HepG2 (cell line): Measurements from ENCODE around the gene PREP. TPM values are rescaled to one million over a fixed set of nuclear protein-coding genes. Genes with fewer than 3 reads are reported as not detected.
A peak's percentile ranks its signal among the peaks of the same experiment; 100 is the strongest.

Experiments
- AGO2 ChIP-seq: fragments of 200-400 bp; formaldehyde crosslinking; optimal IDR thresholded peaks from 2 replicates; pipeline ENCODE3; 2017; ENCODE audit warnings: mild to moderate bottlenecking, low read depth, low read length, moderate library complexity
- CREBL2 ChIP-seq: sonication (generic); formaldehyde crosslinking; IDR thresholded peaks from 2 replicates; pipeline ENCODE4 v1.8.1; 2023; ENCODE audit warnings: missing genetic modification reagents, mild to moderate bottlenecking, borderline replicate concordance
- EED ChIP-seq: sonication (generic); formaldehyde crosslinking; IDR thresholded peaks from 2 replicates; pipeline ENCODE4 v1.5.0; 2020; ENCODE audit warnings: mild to moderate bottlenecking, missing genetic modification reagents
- HNF1B ChIP-seq: sonication (generic); formaldehyde crosslinking; IDR thresholded peaks from 2 replicates; pipeline ENCODE4 v1.5.1; 2020; ENCODE audit warnings: mild to moderate bottlenecking, moderate library complexity, missing genetic modification reagents
- HOXA9 ChIP-seq: sonication (generic); formaldehyde crosslinking; IDR thresholded peaks from 2 replicates; pipeline ENCODE4 v1.8.1; 2022; ENCODE audit warnings: missing genetic modification reagents, mild to moderate bottlenecking, moderate library complexity, borderline replicate concordance
- KIAA2018 ChIP-seq: sonication (generic); formaldehyde crosslinking; IDR thresholded peaks from 2 replicates; pipeline ENCODE4 v1.5.0; 2020; ENCODE audit warnings: mild to moderate bottlenecking, missing genetic modification reagents, borderline replicate concordance
- KLF15 ChIP-seq: sonication (generic); formaldehyde crosslinking; IDR thresholded peaks from 2 replicates; pipeline ENCODE4 v1.8.1; 2023; ENCODE audit warnings: borderline replicate concordance, mild to moderate bottlenecking, inconsistent platforms, missing genetic modification reagents, mixed read lengths
- TBP ChIP-seq: sonication (generic); formaldehyde crosslinking; IDR thresholded peaks from 2 replicates; pipeline ENCODE4 v1.5.0; 2020; ENCODE audit warnings: missing genetic modification reagents
- TOE1 ChIP-seq: sonication (generic); formaldehyde crosslinking; IDR thresholded peaks from 2 replicates; pipeline ENCODE4 v1.4.0; 2020; ENCODE audit warnings: mild to moderate bottlenecking, missing genetic modification reagents
- ZBTB39 ChIP-seq: sonication (generic); formaldehyde crosslinking; IDR thresholded peaks from 2 replicates; pipeline ENCODE4 v1.5.0; 2020; ENCODE audit warnings: missing genetic modification reagents
- ZC3H13 ChIP-seq: sonication (generic); formaldehyde crosslinking; IDR thresholded peaks from 2 replicates; pipeline ENCODE4 v1.8.1; 2023; ENCODE audit warnings: mild to moderate bottlenecking, missing genetic modification reagents, moderate library complexity
- ZFP41 ChIP-seq: sonication (generic); formaldehyde crosslinking; IDR thresholded peaks from 2 replicates; pipeline ENCODE4 v1.4.0; 2020; ENCODE audit warnings: mild to moderate bottlenecking, missing genetic modification reagents, borderline replicate concordance
- ZIK1 ChIP-seq: sonication (generic); formaldehyde crosslinking; IDR thresholded peaks from 2 replicates; pipeline ENCODE4 v1.5.0; 2020; ENCODE audit warnings: mild to moderate bottlenecking, low read depth, missing genetic modification reagents, borderline replicate concordance
- ZNF253 ChIP-seq: sonication (generic); formaldehyde crosslinking; IDR thresholded peaks from 2 replicates; pipeline ENCODE4 v1.8.0; 2022; ENCODE audit warnings: mild to moderate bottlenecking, missing genetic modification reagents, borderline replicate concordance
- polyA plus RNA-seq, 8 experiments: library from polyadenylated mRNA; depleted of rRNA in 3 of 8; stranded (reverse) in 7 of 8; unstranded in 1 of 8; fragments of >200 nt; fragmentation: Illumina TruSeq in 4 of 8; extraction: Trizol in 4 of 8; gene quantifications; 2 replicates each; pipeline versions ENCODE4 v1.2.1 to v1.2.3, GENCODE V29; 2011 to 2016; ENCODE audit warnings: low read depth in 4 of 8, missing spikeins in 1 of 8, mixed read lengths in 1 of 8; ENCODE audit not compliant: insufficient read depth in 1 of 8
- total RNA-seq, 5 experiments: library from RNA; depleted of rRNA; stranded (reverse); fragments of >200 nt; fragmentation: Illumina TruSeq; extraction: Trizol; gene quantifications; 2 replicates each; pipeline ENCODE4 v1.2.3, GENCODE V29; 2016; ENCODE audit warnings: low read depth in 1 of 5

The PREP gene
- total and polyA plus RNA-seq, 2 of the 13 experiments (the other 11 are each of a cell fraction or from before 2014, with no cell fraction given), result 12.6 to 15.9 TPM

- no peak for TF ChIP-seq KIAA2018
- 0 out of 2 replicates have a peak, but pooled peaks have one; percentile 33 for TF ChIP-seq HOXA9
- TF ChIP-seq KLF15, result no peak
- TF ChIP-seq TOE1 (CRISPR knock-in tag), result no peak
- TF ChIP-seq ZC3H13 (CRISPR knock-in tag), result no peak
- no peak for TF ChIP-seq EED (CRISPR knock-in tag)
- no peak for TF ChIP-seq TBP (CRISPR knock-in tag)
- TF ChIP-seq HNF1B (CRISPR knock-in tag), result no peak
- no peak for TF ChIP-seq ZNF253 (CRISPR knock-in tag)
- TF ChIP-seq ZIK1, result peak; percentile 89; the same call in 1 of the 2 replicates
- no peak for TF ChIP-seq ZBTB39
- no peak for TF ChIP-seq ZFP41 (CRISPR knock-in tag)
- no peak for TF ChIP-seq CREBL2 (CRISPR knock-in tag)
- no peak for TF ChIP-seq AGO2
Observed at GRCh38 chr6:105402939-105403935, at the start of gene PREP (continued).
